ENCODE data around the gene ELMOD1.

ELMOD1 gene

GRCh38 chr11:107683061-107683460 is 92.1 kb downstream of the ELMOD1 start:
- no peak for DNase-seq (ENCODE audit: insufficient read length, low spot score)
- TF ChIP-seq CTCF (IDR thresholded peaks at IDR 0.05; ENCODE audit: insufficient read depth, missing control alignments) = no peak
- FAIRE-seq = no peak

- no peak for TF ChIP-seq CTCF (IDR thresholded peaks at IDR 0.05; ENCODE audit: insufficient read depth, missing control alignments)
- FAIRE-seq (no peak), DNase-seq (ENCODE audit: insufficient read length, low spot score) (no peak)
Observed at GRCh38 chr11:107683807-107684206, 92.9 kb downstream of the ELMOD1 start.

GRCh38 chr11:107688322-107688918 is 97.5 kb downstream of the ELMOD1 start:
- FAIRE-seq = no peak
- TF ChIP-seq CTCF (IDR thresholded peaks at IDR 0.05; ENCODE audit: insufficient read depth, missing control alignments) = no peak
- no peak for DNase-seq (ENCODE audit: insufficient read length, low spot score)

- TF ChIP-seq CTCF (IDR thresholded peaks at IDR 0.05; ENCODE audit: insufficient read depth, missing control alignments) = peak; percentile 73
- FAIRE-seq (no peak), DNase-seq (ENCODE audit: insufficient read length, low spot score) (no peak)
Observed at GRCh38 chr11:107689317-107690202, 98.6 kb downstream of the ELMOD1 start.

- TF ChIP-seq CTCF (IDR thresholded peaks at IDR 0.05; ENCODE audit: insufficient read depth, missing control alignments) = no peak
- DNase-seq (ENCODE audit: insufficient read length, low spot score) (no peak), FAIRE-seq (no peak)
Observed at GRCh38 chr11:107691000-107691750, 100.2 kb downstream of the ELMOD1 start.

GRCh38 chr11:107695446-107695845 is 104.5 kb downstream of the ELMOD1 start:
- DNase-seq (ENCODE audit: insufficient read length, low spot score) = no peak
- FAIRE-seq = no peak
- TF ChIP-seq CTCF (IDR thresholded peaks at IDR 0.05; ENCODE audit: insufficient read depth, missing control alignments) = no peak

Data from D721Med (cell line).